ENCODE data around the gene SCIMP. TPM values are rescaled to one million over a fixed set of nuclear protein-coding genes. Genes with fewer than 3 reads are reported as not detected.
A peak's percentile ranks its signal among the peaks of the same experiment; 100 is the strongest.

Gene SCIMP
- total RNA-seq = 4.9 TPM

DNA sequence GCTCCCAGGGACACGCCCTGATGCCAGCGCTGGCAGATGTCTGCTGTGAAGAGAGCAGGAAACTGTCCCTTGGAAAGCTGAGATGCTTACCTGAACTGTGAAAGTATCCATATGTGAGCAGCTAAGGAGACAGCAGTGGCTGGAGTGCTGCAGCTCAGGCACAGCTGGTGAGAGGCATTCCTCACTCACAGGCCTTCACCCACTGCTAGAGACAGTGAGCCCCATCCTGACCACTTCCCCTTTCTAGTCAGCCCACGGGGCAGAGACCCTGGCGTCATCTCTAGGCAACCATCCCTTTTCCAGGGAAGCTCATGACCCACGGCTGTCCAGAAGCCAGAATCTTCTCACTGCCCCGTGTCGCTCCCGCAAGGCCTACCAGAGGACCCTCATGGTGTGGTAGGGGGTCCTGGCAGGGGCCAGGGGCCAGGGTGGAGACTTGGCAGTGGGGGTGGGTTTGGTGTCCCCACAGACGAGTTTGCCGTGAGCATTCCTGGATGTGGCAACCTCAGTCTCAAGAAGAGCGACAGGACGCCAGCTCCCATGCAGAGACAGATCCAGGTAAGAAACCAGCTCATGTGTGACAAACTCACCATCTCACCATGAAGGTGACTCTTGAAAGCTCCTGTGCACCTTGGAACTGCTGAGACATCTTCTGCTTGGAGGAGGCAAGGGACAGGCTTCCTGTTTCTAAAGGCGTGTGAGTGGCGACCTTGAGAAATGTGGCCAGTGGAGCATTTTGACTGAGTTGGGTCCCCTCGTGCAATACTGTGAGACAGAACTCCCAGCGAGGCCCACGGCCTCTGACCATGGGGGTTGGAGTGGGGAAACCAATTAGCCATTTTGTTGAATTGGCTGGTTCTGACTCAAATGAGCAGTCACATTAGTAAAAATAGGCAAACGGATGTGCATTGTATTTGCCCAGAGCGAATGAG lies at the start of gene SCIMP:
Gene SCIMP (minus strand): TSS at position 216 of the 932 bp plus-strand sequence. CDS start 105 bp downstream, at position 111.
- DNase-seq (ENCODE audit: low spot score) = peak; percentile 68
- intact Hi-C loops (cut with DNase I) = no loop called here
- peak; percentile 82 for ATAC-seq

DNA sequence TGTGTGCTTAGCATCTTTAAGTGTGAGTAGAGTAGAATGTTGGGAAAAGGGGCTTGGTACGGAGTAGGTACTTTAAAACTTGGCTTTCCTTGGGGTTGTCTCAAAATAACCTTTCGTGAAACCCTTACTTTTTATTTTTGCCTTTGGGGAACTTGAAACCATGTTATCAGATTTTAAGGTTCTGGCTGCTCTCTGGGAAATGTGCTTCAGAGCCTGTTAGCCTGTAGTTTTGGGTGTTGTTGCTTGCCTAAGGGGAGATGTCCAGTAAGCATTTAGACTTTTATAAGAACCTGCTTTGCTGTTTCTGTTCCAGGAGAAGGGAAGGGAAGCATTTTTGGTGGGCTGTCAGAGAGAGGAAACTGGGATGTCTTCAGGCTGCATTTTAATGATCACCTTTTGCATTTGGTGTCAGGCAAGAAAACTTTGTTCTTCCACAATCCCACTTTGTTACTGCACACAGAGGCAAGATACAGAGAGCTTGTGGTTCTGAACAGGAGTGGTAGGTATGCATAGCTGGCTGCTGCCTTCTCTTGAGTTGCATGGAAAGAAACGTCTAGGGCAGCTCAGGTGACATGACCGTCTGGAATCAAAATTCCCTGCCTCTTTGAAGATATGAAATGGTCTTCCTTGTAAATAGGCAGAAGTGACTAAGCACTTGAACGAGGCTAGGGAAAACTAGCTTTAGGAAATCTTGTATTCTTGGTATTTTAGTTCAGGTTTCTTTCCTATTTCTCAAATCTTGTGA lies 49.1 kb upstream of the SCIMP start:
- no peak for ATAC-seq
- intact Hi-C loops (cut with DNase I) = loop anchor here (5.0 kb wide), 1 partner anchor 194 kb away; no protein-coding TSS in a partner anchor
- no peak for DNase-seq (ENCODE audit: low spot score)

GRCh38 chr17:5282642-5283217 lies 48.1 kb upstream of the SCIMP start:
- DNase-seq (ENCODE audit: low spot score) (peak; percentile 66), ATAC-seq (peak; percentile 36)
- intact Hi-C loops (cut with DNase I) = loop anchor here (5.0 kb wide), 1 partner anchor 195 kb away; no protein-coding TSS in a partner anchor

GRCh38 chr17:5281814-5282641 lies 47.4 kb upstream of the SCIMP start, which contains the start of gene RABEP1:
RABEP1 (plus strand) TSS chr17:5282284; CDS start chr17:5282487, 203 bp downstream.
- intact Hi-C loops (cut with DNase I) = loop anchor here (5.0 kb wide), 1 partner anchor 195 kb away; no protein-coding TSS in a partner anchor
- peak; percentile 97 for ATAC-seq

GRCh38 chr17:5272322-5272721 lies 37.7 kb upstream of the SCIMP start:
- intact Hi-C loops (cut with DNase I) = no loop called here
- ATAC-seq (no peak), DNase-seq (ENCODE audit: low spot score) (peak; percentile 7)

More at GRCh38 chr17:5281814-5282641, 47.4 kb upstream of the SCIMP start, which contains the start of gene RABEP1:
- peak; percentile 96 for DNase-seq (ENCODE audit: low spot score)

DNA sequence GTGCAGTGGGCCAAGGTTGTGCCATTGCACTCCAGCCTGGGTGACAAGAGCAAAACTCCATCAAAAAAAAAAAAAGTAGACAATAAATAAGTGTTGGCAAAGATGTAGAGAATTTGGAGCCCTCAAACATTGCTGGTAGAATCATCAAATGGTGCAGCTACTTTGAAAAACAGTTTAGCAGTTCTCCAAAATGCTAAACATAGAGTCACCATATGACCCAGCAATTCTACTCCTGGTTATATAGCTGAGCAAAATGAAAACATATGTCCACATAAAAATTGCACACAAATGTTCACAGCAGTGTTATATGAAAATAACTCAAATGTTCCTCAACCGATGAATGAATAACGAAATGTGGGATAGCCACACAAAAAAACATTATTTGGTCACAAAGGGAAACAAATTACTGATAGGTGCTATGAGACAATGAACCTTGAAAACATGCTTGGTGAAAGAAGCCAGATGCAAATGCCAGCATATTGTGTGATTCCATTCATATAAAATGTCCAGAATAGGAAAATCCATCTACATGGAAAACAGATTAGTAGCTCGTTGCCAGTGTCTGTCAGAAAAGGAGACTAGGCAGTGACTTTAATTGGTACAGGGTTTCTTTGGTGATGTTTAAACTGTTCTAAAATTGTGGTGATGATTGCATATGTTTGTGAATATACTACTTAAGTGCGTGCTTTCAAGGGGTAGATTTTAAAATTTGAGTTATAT lies 34.7 kb upstream of the SCIMP start:
- ATAC-seq (no peak), DNase-seq (ENCODE audit: low spot score) (no peak)
- intact Hi-C loops (cut with DNase I) = no loop called here

- DNase-seq (ENCODE audit: low spot score) (peak; percentile 21), ATAC-seq (no peak)
- intact Hi-C loops (cut with DNase I) = no loop called here
Observed at GRCh38 chr17:5264893-5265292, 30.2 kb upstream of the SCIMP start.

DNA sequence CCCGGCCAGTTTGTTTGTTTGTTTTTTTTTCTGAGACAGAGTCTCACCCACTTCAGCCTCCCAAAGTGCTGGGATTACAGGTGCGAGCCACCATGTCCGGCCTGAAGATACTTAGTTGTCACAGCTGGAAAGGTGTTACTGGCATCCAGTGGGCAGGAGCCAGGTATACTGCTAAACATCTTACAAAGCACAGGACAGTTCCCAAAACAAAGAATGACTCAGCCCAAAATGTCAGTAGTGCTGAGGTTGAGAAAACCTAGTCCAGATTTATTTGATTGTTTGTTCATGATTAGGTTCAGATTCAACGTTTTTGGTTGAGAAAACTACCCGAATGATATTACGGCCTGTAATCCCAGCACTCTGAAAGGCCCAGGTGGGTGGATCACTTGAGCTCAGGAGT lies 28.8 kb upstream of the SCIMP start:
- ATAC-seq (no peak), DNase-seq (ENCODE audit: low spot score) (no peak)
- intact Hi-C loops (cut with DNase I) = no loop called here

GRCh38 chr17:5262416-5262991 lies 27.8 kb upstream of the SCIMP start:
- intact Hi-C loops (cut with DNase I) = no loop called here
- no peak for ATAC-seq
- DNase-seq (ENCODE audit: low spot score) = no peak

GRCh38 chr17:5260542-5260941 lies 25.9 kb upstream of the SCIMP start:
- ATAC-seq = no peak
- intact Hi-C loops (cut with DNase I) = no loop called here
- no peak for DNase-seq (ENCODE audit: low spot score)

- ATAC-seq = no peak
- DNase-seq (ENCODE audit: low spot score) = no peak
- intact Hi-C loops (cut with DNase I) = loop anchor here (5.0 kb wide), 1 partner anchor 1855 kb away; the partner anchor contains the start of gene ASGR2
Observed at GRCh38 chr17:5257124-5257523, 22.5 kb upstream of the SCIMP start.

GRCh38 chr17:5254903-5255521 lies 20.4 kb upstream of the SCIMP start:
- DNase-seq (ENCODE audit: low spot score) (no peak), ATAC-seq (peak; percentile 65)
- intact Hi-C loops (cut with DNase I) = loop anchor here (5.0 kb wide), 1 partner anchor 1857 kb away; the partner anchor contains the start of gene ASGR2

GRCh38 chr17:5254414-5254813 lies 19.8 kb upstream of the SCIMP start:
- intact Hi-C loops (cut with DNase I) = no loop called here

GRCh38 chr17:5249615-5250014 lies 15.0 kb upstream of the SCIMP start:
- peak; percentile 78 for ATAC-seq
- no peak for DNase-seq (ENCODE audit: low spot score)
- intact Hi-C loops (cut with DNase I) = no loop called here

More at GRCh38 chr17:5254414-5254813, 19.8 kb upstream of the SCIMP start:
- DNase-seq (ENCODE audit: low spot score) (no peak), ATAC-seq (no peak)

GRCh38 chr17:5248821-5249479 lies 14.3 kb upstream of the SCIMP start:
- no peak for DNase-seq (ENCODE audit: low spot score)
- intact Hi-C loops (cut with DNase I) = no loop called here

DNA sequence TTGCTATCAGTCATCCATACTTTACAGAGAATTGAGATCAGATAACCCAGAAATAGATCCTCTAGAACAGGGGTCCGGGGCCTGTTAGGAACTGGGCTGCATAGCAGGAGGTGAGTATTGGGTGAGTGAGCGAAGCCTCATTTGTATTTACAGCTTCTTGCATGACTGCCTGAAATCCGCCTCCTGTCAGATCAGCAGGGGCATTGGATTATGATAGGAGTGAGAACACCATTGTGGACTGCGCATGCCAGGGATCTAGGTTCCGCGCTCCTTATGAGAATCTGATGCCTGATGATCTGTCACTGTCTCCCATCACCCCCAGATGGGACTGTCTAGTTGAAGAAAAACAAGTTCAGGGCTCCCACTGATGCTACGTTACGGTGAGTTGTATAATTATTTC lies 13.0 kb upstream of the SCIMP start:
- DNase-seq (ENCODE audit: low spot score) (no peak), ATAC-seq (no peak)
- intact Hi-C loops (cut with DNase I) = no loop called here

More at GRCh38 chr17:5248821-5249479, 14.3 kb upstream of the SCIMP start:
- ATAC-seq = no peak
